Natural killer cell (primary cell): ENCODE data around the gene MAP2K6. TPM values are rescaled to one million over a fixed set of nuclear protein-coding genes. Genes with fewer than 3 reads are reported as not detected.

Experiments
- ATAC-seq, 3 donors: fragments of 150-1000 bp in 2 of 3; fragments of 200-7000 bp in 1 of 3; cut with Tn5 transposase; 1 replicate in 1 of 3; 2 replicates in 2 of 3; pipeline ENCODE4 v1.10.0; 2021; ENCODE audit warnings: mild to moderate bottlenecking in 2 of 3, moderate library complexity in 2 of 3
- DNase-seq, 2 donors: peaks; one replicate each; pipeline versions ENCODE4 v3.0.0 to v3.0.0-alpha.2; 2013 to 2021; ENCODE audit warnings: mixed read lengths in 1 of 2
- H3K27ac ChIP-seq: one replicate; pipeline ENCODE4 v1.5.1; 2013; ENCODE audit warnings: mild to moderate bottlenecking, low read length
- H3K27me3 ChIP-seq: one replicate; pipeline ENCODE4 v1.6.1; 2013; ENCODE audit warnings: low read length; ENCODE audit not compliant: control insufficient read depth, insufficient read depth
- H3K36me3 ChIP-seq: one replicate; pipeline ENCODE4 v1.6.1; 2013; ENCODE audit warnings: low read length; ENCODE audit not compliant: control insufficient read depth, insufficient read depth
- H3K4me1 ChIP-seq: one replicate; pipeline ENCODE4 v1.6.1; 2013; ENCODE audit warnings: low read length; ENCODE audit not compliant: control insufficient read depth, insufficient read depth
- H3K4me3 ChIP-seq: one replicate; pipeline ENCODE4 v1.5.1; 2013; ENCODE audit warnings: low read length
- H3K9me3 ChIP-seq: one replicate; pipeline ENCODE4 v1.6.1; 2013; ENCODE audit warnings: low read length; ENCODE audit not compliant: control insufficient read depth, insufficient read depth
- H3K27ac Mint-ChIP-seq, 2 donors: one replicate each; pipeline ENCODE4 v1.8.0; 2022; ENCODE audit warnings: mild to moderate bottlenecking in 2 of 2, mixed read lengths in 2 of 2, moderate library complexity in 1 of 2
- H3K27me3 Mint-ChIP-seq, 2 donors: one replicate each; pipeline ENCODE4 v1.8.0; 2022; ENCODE audit warnings: low read depth in 2 of 2, mixed read lengths in 2 of 2
- H3K36me3 Mint-ChIP-seq: one replicate; pipeline ENCODE4 v1.8.0; 2022; ENCODE audit warnings: mixed read lengths
- H3K4me1 Mint-ChIP-seq, 2 donors: one replicate each; pipeline ENCODE4 v1.8.0; 2022; ENCODE audit warnings: mixed read lengths in 2 of 2
- H3K4me3 Mint-ChIP-seq: one replicate; pipeline ENCODE4 v1.8.0; 2022; ENCODE audit warnings: mild to moderate bottlenecking, moderate library complexity, mixed read lengths
- H3K9me3 Mint-ChIP-seq, 2 donors: one replicate each; pipeline ENCODE4 v1.8.0; 2022; ENCODE audit warnings: mixed read lengths in 2 of 2
- WGBS: methylation state at CpG from one replicate; pipeline ENCODE4 v1.1.7; 2013; ENCODE audit warnings: missing lambda C conversion rate; ENCODE audit not compliant: insufficient coverage; 5-methylcytosine and 5-hydroxymethylcytosine counted together
- intact Hi-C: fragments of 100-400 bp; cut with micrococcal nuclease; formaldehyde crosslinking; loops from one replicate; pipeline ENCODE4 v1.14.2; 2022
- total RNA-seq, 4 donors: library from RNA; stranded (reverse); fragments of 120-200 nt in 1 of 4; gene quantifications; one replicate each; pipeline versions ENCODE4 v1.2.3 to v1.2.4, GENCODE V29; 2013 to 2022
- TF ChIP-seq, protein P1 (sequence below): fragments of 200-600 bp; IDR thresholded peaks from one replicate; pipeline ENCODE4 v1.8.0; 2022; ENCODE audit warnings: antibody characterized with exemption

The MAP2K6 gene
- total RNA-seq, 3 donors from 2014 or later (not counting 1 experiment from before 2014, with no cell fraction given), result 11.8 to 16.9 (median 14.0) TPM

DNA sequence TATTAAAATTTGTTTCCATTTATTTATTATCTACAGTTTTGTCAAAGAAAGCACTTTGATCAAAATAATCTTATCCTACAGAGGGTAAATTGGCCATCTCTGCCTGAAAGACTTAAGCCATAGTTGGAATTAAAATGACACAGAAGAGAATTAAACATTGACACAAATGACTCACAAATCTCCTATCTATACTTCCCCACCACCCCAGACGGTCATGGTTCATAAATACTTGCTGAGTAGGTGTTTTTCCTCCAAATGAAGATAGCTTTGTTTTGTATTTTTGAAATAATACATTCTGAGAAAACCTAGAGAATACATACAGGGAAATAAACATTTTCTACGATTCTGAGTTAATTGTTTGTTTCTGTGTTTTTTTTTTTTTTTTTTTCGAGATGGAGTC lies 142.8 kb downstream of the MAP2K6 start:
- H3K9me3 ChIP-seq, result no peaks in the 10 kb centered on the region
- no peaks in the 10 kb centered on the region for H3K27me3 ChIP-seq
- no peaks in the 10 kb centered on the region for H3K36me3 ChIP-seq
- DNase-seq, result no peak
- ATAC-seq, result no peak
- intact Hi-C loops, result no loop called here
- no peaks in the 10 kb centered on the region for H3K27me3 Mint-ChIP-seq
- H3K9me3 Mint-ChIP-seq, result no peaks in the 10 kb centered on the region
- H3K36me3 Mint-ChIP-seq, result no peaks in the 10 kb centered on the region
- no peaks in the 10 kb centered on the region for H3K4me1 Mint-ChIP-seq
- H3K4me3 ChIP-seq, result no peak overlapping the region
- H3K4me1 ChIP-seq, result no peaks in the 10 kb centered on the region
- TF ChIP-seq, protein P1, sequence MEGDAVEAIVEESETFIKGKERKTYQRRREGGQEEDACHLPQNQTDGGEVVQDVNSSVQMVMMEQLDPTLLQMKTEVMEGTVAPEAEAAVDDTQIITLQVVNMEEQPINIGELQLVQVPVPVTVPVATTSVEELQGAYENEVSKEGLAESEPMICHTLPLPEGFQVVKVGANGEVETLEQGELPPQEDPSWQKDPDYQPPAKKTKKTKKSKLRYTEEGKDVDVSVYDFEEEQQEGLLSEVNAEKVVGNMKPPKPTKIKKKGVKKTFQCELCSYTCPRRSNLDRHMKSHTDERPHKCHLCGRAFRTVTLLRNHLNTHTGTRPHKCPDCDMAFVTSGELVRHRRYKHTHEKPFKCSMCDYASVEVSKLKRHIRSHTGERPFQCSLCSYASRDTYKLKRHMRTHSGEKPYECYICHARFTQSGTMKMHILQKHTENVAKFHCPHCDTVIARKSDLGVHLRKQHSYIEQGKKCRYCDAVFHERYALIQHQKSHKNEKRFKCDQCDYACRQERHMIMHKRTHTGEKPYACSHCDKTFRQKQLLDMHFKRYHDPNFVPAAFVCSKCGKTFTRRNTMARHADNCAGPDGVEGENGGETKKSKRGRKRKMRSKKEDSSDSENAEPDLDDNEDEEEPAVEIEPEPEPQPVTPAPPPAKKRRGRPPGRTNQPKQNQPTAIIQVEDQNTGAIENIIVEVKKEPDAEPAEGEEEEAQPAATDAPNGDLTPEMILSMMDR, result no peak
- no peak overlapping the region for H3K27ac ChIP-seq
- H3K4me3 Mint-ChIP-seq, result no peak overlapping the region
- WGBS, result no CpG with 5 or more reads among the region's 3 CpGs
- no peak overlapping the region for H3K27ac Mint-ChIP-seq

DNA sequence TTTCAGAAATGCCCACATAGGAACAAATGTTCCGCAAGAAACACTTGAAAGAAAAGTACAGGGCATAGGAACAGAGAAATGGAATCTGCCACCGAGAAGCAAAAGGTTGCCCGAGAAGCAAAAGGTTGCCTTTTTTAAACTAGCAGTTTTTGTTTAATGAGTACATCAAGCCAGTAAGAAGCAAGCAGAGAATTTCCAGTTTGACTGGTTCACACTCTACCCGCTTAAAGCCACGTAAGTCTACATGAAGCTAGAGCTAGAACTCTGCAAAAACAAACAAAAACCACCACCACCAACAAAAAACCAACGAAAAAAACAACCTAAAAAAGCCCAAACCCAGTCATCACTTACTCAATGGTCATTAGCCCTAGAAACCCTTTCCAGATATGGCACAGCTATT lies 144.3 kb downstream of the MAP2K6 start:
- no peak overlapping the region for H3K4me3 ChIP-seq
- DNase-seq, result no peak

DNA sequence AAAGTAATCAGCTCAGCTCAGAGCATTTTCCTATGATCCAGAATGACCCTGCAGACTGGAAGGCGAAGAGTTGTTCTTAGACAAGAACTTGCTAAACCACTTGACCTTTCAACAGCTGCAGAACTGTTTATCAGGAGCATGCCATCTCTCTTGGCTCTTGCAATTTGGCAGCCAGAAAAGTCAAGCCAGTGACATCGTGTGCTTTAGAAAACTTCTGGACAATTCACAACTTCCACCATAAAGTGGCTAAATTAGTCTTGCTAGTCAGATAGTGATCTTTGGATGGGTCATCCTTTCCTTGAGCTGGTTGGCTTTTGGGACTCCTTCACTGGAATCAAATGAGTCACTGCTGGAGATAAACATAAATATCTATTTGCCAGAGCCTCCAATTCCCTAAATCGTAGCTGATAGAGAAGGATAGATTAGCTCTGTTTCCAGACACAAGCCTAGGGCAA lies 146.5 kb downstream of the MAP2K6 start:
- no peaks in the 10 kb centered on the region for H3K36me3 Mint-ChIP-seq
- intact Hi-C loops, result loop anchor here (10.0 kb wide), 1 partner anchor 994 kb away; no protein-coding TSS in a partner anchor
- Histone ChIP-seq H3K4me3 (no peak overlapping the region), H3K4me1 (no peaks in the 10 kb centered on the region), H3K36me3 (no peaks in the 10 kb centered on the region), H3K27me3 (no peaks in the 10 kb centered on the region), H3K27ac (no peak overlapping the region), H3K9me3 (no peaks in the 10 kb centered on the region)
- no peak overlapping the region for H3K4me3 Mint-ChIP-seq
- no peaks in the 10 kb centered on the region for H3K9me3 Mint-ChIP-seq
- H3K27ac Mint-ChIP-seq, result no peak overlapping the region
- ATAC-seq (no peak), DNase-seq (no peak)
- H3K4me1 Mint-ChIP-seq, result no peaks in the 10 kb centered on the region
- TF ChIP-seq, protein P1, result no peak
- peaks cover 0 to 3% of the 10 kb centered on the region in 2 donors for H3K27me3 Mint-ChIP-seq
- 72% methylated on average over 3 of the region's 3 CpGs for WGBS

More for the DNA sequence above, 144.3 kb downstream of the MAP2K6 start:
- Histone ChIP-seq H3K27ac (no peak overlapping the region), H3K9me3 (no peaks in the 10 kb centered on the region), H3K4me1 (no peaks in the 10 kb centered on the region), H3K36me3 (no peaks in the 10 kb centered on the region), H3K27me3 (no peaks in the 10 kb centered on the region)
- H3K27ac Mint-ChIP-seq, result no peak overlapping the region
- ATAC-seq, result no peak
- TF ChIP-seq, protein P1, result no peak
- H3K9me3 Mint-ChIP-seq, result no peaks in the 10 kb centered on the region
- no peaks in the 10 kb centered on the region for H3K36me3 Mint-ChIP-seq
- WGBS, result 87% methylated on average over 6 of the region's 6 CpGs
- intact Hi-C loops, result no loop called here
- no peaks in the 10 kb centered on the region for H3K4me1 Mint-ChIP-seq
- no peaks in the 10 kb centered on the region for H3K27me3 Mint-ChIP-seq
- no peak overlapping the region for H3K4me3 Mint-ChIP-seq

DNA sequence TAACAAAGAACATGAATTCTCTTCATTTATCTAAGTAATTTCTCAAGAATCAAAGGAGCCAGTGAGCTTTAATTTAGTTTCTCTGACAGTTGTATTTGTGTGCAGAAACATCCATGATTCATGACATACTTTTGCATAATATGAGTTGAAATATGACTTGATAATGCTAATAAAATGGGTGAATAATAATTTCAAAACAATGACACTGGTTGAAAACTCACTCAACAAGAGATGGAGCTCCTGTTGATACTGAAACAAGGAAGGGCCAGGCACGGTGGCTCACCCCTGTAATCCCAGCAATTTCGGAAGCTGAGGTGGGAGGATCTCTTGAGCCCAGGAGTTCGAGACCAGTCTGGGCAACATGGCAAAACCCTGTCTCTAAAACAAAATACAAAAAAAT lies 147.0 kb downstream of the MAP2K6 start:
- Mint-ChIP-seq H3K4me1 (no peaks in the 10 kb centered on the region), H3K9me3 (no peaks in the 10 kb centered on the region), H3K4me3 (no peak overlapping the region), H3K27ac (no peak overlapping the region), H3K36me3 (no peaks in the 10 kb centered on the region), H3K27me3 (peaks cover 0 to 3% of the 10 kb centered on the region in 2 donors)
- Histone ChIP-seq H3K4me1 (no peaks in the 10 kb centered on the region), H3K36me3 (no peaks in the 10 kb centered on the region), H3K27ac (no peak overlapping the region), H3K4me3 (no peak overlapping the region), H3K27me3 (no peaks in the 10 kb centered on the region), H3K9me3 (no peaks in the 10 kb centered on the region)
- intact Hi-C loops, result loop anchor here (10.0 kb wide), 1 partner anchor 993 kb away; no protein-coding TSS in a partner anchor
- ATAC-seq, result no peak
- DNase-seq, result no peak
- TF ChIP-seq, protein P1, result no peak
- WGBS, result 79% methylated on average over 3 of the region's 3 CpGs
